Measurements from ENCODE around the gene CNTN2.

- TF ChIP-seq CTCF (conservative IDR thresholded peaks at IDR 0.05): no peak
- TF ChIP-seq ZFX (IDR thresholded peaks at IDR 0.05): no peak
Observed at GRCh38 chr1:205001162-205001561, 41.9 kb upstream of the CNTN2 start.
